Thyroid gland (tissue), 4 donors: ENCODE data around the gene ETV5. TPM values are rescaled to one million over a fixed set of nuclear protein-coding genes. Genes with fewer than 3 reads are reported as not detected.

Source experiments
- DNase-seq, 2 donors: peaks; one replicate each; pipeline ENCODE4 v3.0.0-alpha.2; 2019
- H3K27ac ChIP-seq, 3 donors: fragments of 200-600 bp; sonication (generic); 1 replicate in 2 of 3; 2 replicates in 1 of 3; pipeline ENCODE4 v1.5.1; 2016 to 2019; ENCODE audit warnings: mild to moderate bottlenecking in 1 of 3, moderate library complexity in 1 of 3
- H3K27me3 ChIP-seq: fragments of 200-600 bp; sonication (generic); one replicate; pipeline ENCODE4 v1.5.1; 2019
- H3K36me3 ChIP-seq, 2 donors: fragments of 200-600 bp; sonication (generic); one replicate each; pipeline ENCODE4 v1.5.1; 2016 to 2019
- H3K4me1 ChIP-seq, 2 donors: fragments of 200-600 bp; sonication (generic); one replicate each; pipeline ENCODE4 v1.5.1; 2017 to 2019
- H3K4me3 ChIP-seq, 3 donors: fragments of 200-600 bp; sonication (generic); replicated peaks in 1 of 3; 1 replicate in 2 of 3; 2 replicates in 1 of 3; pipeline ENCODE4 v1.5.1; 2016; ENCODE audit warnings: mild to moderate bottlenecking in 1 of 3
- H3K9me3 ChIP-seq: fragments of 200-600 bp; sonication (generic); one replicate; pipeline ENCODE4 v1.5.1; 2017
- CTCF ChIP-seq, 6 experiments: fragments of 200-600 bp in 3 of 6; fragments of 450-650 bp in 3 of 6; sonication (generic) in 3 of 6; IDR thresholded peaks; one replicate each; pipeline ENCODE4 v1.5.1; 2016 to 2019; ENCODE audit warnings: antibody characterized with exemption in 6 of 6, mild to moderate bottlenecking in 2 of 6, inconsistent platforms in 1 of 6, moderate library complexity in 1 of 6
- POLR2A ChIP-seq, 2 donors: fragments of 450-650 bp; IDR thresholded peaks; one replicate each; pipeline ENCODE4 v1.6.1; 2017; ENCODE audit warnings: antibody characterized with exemption in 2 of 2, mild to moderate bottlenecking in 2 of 2, moderate library complexity in 1 of 2
- WGBS, 2 donors: methylation state at CpG; one replicate each; pipeline ENCODE4 v1.1.5; 2017; 5-methylcytosine and 5-hydroxymethylcytosine counted together
- intact Hi-C: fragments of 100-400 bp; cut with DNase I; formaldehyde crosslinking; loops from one replicate; pipeline ENCODE4 v1.15.1; 2023
- total RNA-seq, 4 donors: library from RNA; depleted of rRNA; stranded (reverse); fragments of >200 nt; gene quantifications; one replicate each; pipeline ENCODE4 v1.2.3, GENCODE V29; 2016

ETV5 gene
- total RNA-seq, 4 donors from 2014 or later = 17.9 to 51.5 (median 28.9) TPM

DNA sequence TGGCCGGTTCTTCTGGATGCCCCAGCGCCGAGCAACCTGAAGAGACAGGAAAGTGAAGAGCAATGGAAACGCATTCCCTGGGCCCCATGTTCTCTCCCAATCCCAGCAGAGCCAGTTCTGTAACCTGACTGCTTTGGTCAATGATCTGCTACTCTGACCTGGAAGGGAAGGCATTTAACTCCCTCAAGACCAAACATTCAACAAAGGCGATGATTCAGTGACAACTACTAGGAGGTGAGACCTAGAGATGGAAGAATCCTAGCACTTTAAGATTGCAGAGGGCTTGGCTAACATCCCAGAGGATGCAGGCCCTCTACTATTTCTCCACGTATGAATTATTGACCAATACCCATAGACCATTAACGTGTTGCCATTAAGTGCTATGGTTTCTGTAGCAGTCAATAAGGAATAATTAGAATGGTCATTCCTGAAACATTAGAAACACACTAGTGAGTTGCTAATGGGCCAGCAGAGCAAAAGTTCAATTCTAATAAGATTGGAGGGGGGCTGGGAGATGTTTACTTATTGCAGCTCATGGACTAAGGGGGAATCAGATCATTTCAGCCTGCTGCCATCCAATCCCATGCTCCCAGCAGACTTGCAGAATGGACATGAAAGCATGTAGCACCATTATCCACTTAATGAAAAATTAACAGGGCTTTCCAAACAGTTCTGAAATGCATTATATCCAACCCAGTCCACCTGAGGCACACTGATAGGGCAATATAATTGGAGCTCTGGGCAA lies 56.6 kb downstream of the ETV5 start:
- H3K4me3 ChIP-seq = no peak overlapping the region
- H3K27ac ChIP-seq = no peak overlapping the region
- 84 to 94% methylated on average over 7 of the region's 7 CpGs for whole genome bisulfite sequencing, 2 donors
- H3K36me3 ChIP-seq = peaks cover 19 to 29% of the 10 kb centered on the region in 2 donors
- H3K27me3 ChIP-seq = no peaks in the 10 kb centered on the region
- TF ChIP-seq CTCF (IDR thresholded peaks at IDR 0.05) (no peak), POLR2A (IDR thresholded peaks at IDR 0.05) (no peak)
- H3K9me3 ChIP-seq = no peaks in the 10 kb centered on the region
- peaks cover 0 to 5% of the 10 kb centered on the region in 2 donors for H3K4me1 ChIP-seq
- intact Hi-C loops = no loop called here
- no peak for DNase-seq

GRCh38 chr3:186049001-186049400 lies 59.9 kb downstream of the ETV5 start:
- intact Hi-C loops = no loop called here
- Histone ChIP-seq H3K4me1 (peaks cover 5 to 7% of the 10 kb centered on the region in 2 donors), H3K27me3 (no peaks in the 10 kb centered on the region), H3K36me3 (peaks cover 22 to 25% of the 10 kb centered on the region in 2 donors), H3K9me3 (no peaks in the 10 kb centered on the region), H3K27ac (no peak overlapping the region), H3K4me3 (no peak overlapping the region)
- TF ChIP-seq CTCF (IDR thresholded peaks at IDR 0.05) (no peak), POLR2A (IDR thresholded peaks at IDR 0.05) (no peak)
- no peak for DNase-seq
- WGBS, 2 donors = 94 to 97% methylated on average over 4 of the region's 4 CpGs

- whole genome bisulfite sequencing, 2 donors = 96 to 99% methylated on average over 3 of the region's 3 CpGs
- Histone ChIP-seq H3K4me1 (peaks cover 5 to 7% of the 10 kb centered on the region in 2 donors), H3K27me3 (no peaks in the 10 kb centered on the region), H3K27ac (no peak overlapping the region), H3K4me3 (no peak overlapping the region), H3K9me3 (no peaks in the 10 kb centered on the region), H3K36me3 (peaks cover 22 to 25% of the 10 kb centered on the region in 2 donors)
- TF ChIP-seq CTCF (IDR thresholded peaks at IDR 0.05) (no peak), POLR2A (IDR thresholded peaks at IDR 0.05) (no peak)
- intact Hi-C loops = no loop called here
- no peak for DNase-seq
These were observed 60.8 kb downstream of the ETV5 start for GRCh38 chr3:186048119-186048518.

GRCh38 chr3:186046838-186047237 lies 62.1 kb downstream of the ETV5 start:
- no peaks in the 10 kb centered on the region for H3K9me3 ChIP-seq
- no peak overlapping the region for H3K4me3 ChIP-seq
- H3K4me1 ChIP-seq = peaks cover 5 to 7% of the 10 kb centered on the region in 2 donors
- no peak for DNase-seq
- H3K27me3 ChIP-seq = no peaks in the 10 kb centered on the region
- 93 to 95% methylated on average over 5 of the region's 5 CpGs for WGBS, 2 donors
- intact Hi-C loops = no loop called here
- peaks cover 21 to 24% of the 10 kb centered on the region in 2 donors for H3K36me3 ChIP-seq
- no peak overlapping the region for H3K27ac ChIP-seq
- TF ChIP-seq CTCF (IDR thresholded peaks at IDR 0.05) (no peak), POLR2A (IDR thresholded peaks at IDR 0.05) (no peak)

DNA sequence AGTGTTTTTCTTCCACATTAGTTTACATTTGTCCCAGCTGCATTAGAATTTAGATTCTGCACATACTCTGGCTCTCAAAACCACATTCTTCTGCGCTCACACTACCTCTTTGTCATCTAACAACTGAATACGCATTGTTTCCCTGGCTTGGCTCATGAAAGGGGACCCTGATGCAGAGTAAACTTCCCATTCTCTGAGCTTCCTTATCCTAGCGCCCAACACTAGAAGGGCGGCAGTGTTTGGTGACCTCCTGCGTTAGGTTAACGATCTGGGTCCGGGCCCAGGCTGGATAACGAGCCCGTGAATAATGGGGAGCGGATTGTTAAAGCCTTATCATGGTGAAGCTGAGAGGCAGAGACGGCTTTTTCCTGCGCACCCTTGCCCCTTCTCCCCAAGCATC lies 63.9 kb downstream of the ETV5 start:
- intact Hi-C loops = no loop called here
- WGBS, 2 donors = 36 to 38% methylated on average over 12 of the region's 12 CpGs
- no peak overlapping the region for H3K27ac ChIP-seq
- peaks cover 12% of the 10 kb centered on the region in 2 donors for H3K36me3 ChIP-seq
- H3K4me1 ChIP-seq = peaks cover 5 to 7% of the 10 kb centered on the region in 2 donors
- TF ChIP-seq POLR2A (IDR thresholded peaks at IDR 0.05) (no peak), CTCF (IDR thresholded peaks at IDR 0.05) (no peak)
- no peaks in the 10 kb centered on the region for H3K27me3 ChIP-seq
- no peak overlapping the region for H3K4me3 ChIP-seq
- DNase-seq = no peak
- no peaks in the 10 kb centered on the region for H3K9me3 ChIP-seq
